HEK293 (cell line): ENCODE results near the gene CHCHD6.

Experiments used
- BCL11A ChIP-seq: fragments of 450-650 bp; formaldehyde crosslinking; IDR thresholded peaks from 2 replicates; pipeline ENCODE4 v1.5.1; 2016; ENCODE audit warnings: low read depth, missing biosample characterization, missing genetic modification characterization
- GLI4 ChIP-seq: fragments of 450-650 bp; formaldehyde crosslinking; IDR thresholded peaks from 2 replicates; pipeline ENCODE4 v1.5.1; 2016; ENCODE audit warnings: missing biosample characterization, missing genetic modification characterization
- SETDB1 ChIP-seq: IDR thresholded peaks from one replicate; pipeline ENCODE4 v1.6.1; 2017; ENCODE audit warnings: mild to moderate bottlenecking, low read length, moderate library complexity, mixed read lengths; ENCODE audit not compliant: insufficient read length
- YY1 ChIP-seq: fragments of 450-650 bp; formaldehyde crosslinking; IDR thresholded peaks from 2 replicates; pipeline ENCODE4 v1.5.1; 2018; ENCODE audit warnings: missing biosample characterization, missing genetic modification characterization
- ZBTB21 ChIP-seq: fragments of 450-650 bp; formaldehyde crosslinking; IDR thresholded peaks from 2 replicates; pipeline ENCODE4 v1.5.1; 2017; ENCODE audit warnings: missing biosample characterization, missing genetic modification characterization
- ZNF571 ChIP-seq: fragments of 450-650 bp; formaldehyde crosslinking; IDR thresholded peaks from 2 replicates; pipeline ENCODE4 v1.5.0; 2017; ENCODE audit warnings: missing biosample characterization, missing genetic modification characterization
- ZNF624 ChIP-seq: fragments of 450-650 bp; formaldehyde crosslinking; IDR thresholded peaks from 2 replicates; pipeline ENCODE4 v1.5.1; 2017; ENCODE audit warnings: missing biosample characterization, missing genetic modification characterization
- TF ChIP-seq, protein P1 (sequence below): IDR thresholded peaks from 2 replicates; pipeline ENCODE4 v1.6.1; 2011; ENCODE audit warnings: mild to moderate bottlenecking, low read depth, low read length, borderline replicate concordance
- TF ChIP-seq, protein P2 (sequence below): fragments of 450-650 bp; formaldehyde crosslinking; IDR thresholded peaks from 2 replicates; pipeline ENCODE4 v1.5.1; 2016; ENCODE audit warnings: missing biosample characterization, missing genetic modification characterization
- TF ChIP-seq, protein P3 (sequence below): fragments of 450-650 bp; formaldehyde crosslinking; IDR thresholded peaks from 2 replicates; pipeline ENCODE4 v1.5.1; 2016; ENCODE audit warnings: missing biosample characterization, missing genetic modification characterization
- TF ChIP-seq, protein P4 (sequence below): fragments of 450-650 bp; formaldehyde crosslinking; IDR thresholded peaks from 2 replicates; pipeline ENCODE4 v1.5.1; 2017; ENCODE audit warnings: missing biosample characterization, mild to moderate bottlenecking, missing genetic modification characterization, moderate library complexity
- TF ChIP-seq, protein P5 (sequence below): sonication (generic); formaldehyde crosslinking; IDR thresholded peaks from 2 replicates; pipeline ENCODE4 v1.8.1; 2022; ENCODE audit warnings: mild to moderate bottlenecking, moderate library complexity, missing genetic modification reagents

DNA sequence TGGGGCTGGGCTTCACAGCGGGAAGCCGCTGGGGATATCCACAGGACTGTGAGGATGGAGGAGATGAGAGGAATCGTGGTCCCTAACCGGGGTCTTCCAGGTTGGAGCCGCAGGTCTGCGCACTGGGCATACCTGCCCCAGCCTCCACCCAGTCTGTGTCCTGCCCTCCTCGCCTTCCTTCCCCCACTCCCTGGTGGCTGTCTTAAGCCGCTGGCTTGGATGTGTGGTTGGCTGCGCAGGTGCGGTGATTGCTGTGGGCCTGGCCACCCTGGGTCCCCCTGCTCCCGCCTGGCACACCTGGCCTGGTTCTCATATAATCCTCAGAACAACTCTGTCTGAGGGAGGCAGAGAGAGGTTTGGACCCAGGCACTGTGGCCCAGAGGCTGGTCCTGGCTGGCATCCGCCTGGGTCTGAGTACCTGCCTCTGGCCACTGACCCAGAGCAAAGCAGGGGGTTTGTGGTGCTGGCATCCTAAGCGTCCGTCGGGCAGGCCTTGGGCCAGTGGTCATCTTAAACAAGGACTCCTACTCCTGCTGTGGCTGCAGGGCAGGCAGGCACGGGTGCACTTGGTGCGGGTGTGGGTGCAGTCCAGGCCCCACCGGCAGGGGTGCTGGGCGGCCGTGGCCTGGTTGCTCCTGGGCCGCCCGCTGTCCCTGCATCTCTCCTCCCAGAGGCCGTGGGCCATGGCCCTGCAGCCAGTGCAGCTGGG, 297.6 kb downstream of the CHCHD6 start:
- TF ChIP-seq, protein P1, sequence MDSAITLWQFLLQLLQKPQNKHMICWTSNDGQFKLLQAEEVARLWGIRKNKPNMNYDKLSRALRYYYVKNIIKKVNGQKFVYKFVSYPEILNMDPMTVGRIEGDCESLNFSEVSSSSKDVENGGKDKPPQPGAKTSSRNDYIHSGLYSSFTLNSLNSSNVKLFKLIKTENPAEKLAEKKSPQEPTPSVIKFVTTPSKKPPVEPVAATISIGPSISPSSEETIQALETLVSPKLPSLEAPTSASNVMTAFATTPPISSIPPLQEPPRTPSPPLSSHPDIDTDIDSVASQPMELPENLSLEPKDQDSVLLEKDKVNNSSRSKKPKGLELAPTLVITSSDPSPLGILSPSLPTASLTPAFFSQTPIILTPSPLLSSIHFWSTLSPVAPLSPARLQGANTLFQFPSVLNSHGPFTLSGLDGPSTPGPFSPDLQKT: no peak
- TF ChIP-seq ZNF624 (no peak), ZBTB21 (tag by site-specific recombination) (no peak), YY1 (tag by site-specific recombination) (no peak), SETDB1 (no peak), ZNF571 (tag by site-specific recombination) (no peak), GLI4 (tag by site-specific recombination) (no peak), BCL11A (no peak)
- TF ChIP-seq, protein P2, sequence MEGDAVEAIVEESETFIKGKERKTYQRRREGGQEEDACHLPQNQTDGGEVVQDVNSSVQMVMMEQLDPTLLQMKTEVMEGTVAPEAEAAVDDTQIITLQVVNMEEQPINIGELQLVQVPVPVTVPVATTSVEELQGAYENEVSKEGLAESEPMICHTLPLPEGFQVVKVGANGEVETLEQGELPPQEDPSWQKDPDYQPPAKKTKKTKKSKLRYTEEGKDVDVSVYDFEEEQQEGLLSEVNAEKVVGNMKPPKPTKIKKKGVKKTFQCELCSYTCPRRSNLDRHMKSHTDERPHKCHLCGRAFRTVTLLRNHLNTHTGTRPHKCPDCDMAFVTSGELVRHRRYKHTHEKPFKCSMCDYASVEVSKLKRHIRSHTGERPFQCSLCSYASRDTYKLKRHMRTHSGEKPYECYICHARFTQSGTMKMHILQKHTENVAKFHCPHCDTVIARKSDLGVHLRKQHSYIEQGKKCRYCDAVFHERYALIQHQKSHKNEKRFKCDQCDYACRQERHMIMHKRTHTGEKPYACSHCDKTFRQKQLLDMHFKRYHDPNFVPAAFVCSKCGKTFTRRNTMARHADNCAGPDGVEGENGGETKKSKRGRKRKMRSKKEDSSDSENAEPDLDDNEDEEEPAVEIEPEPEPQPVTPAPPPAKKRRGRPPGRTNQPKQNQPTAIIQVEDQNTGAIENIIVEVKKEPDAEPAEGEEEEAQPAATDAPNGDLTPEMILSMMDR: no peak
- TF ChIP-seq, protein P3, sequence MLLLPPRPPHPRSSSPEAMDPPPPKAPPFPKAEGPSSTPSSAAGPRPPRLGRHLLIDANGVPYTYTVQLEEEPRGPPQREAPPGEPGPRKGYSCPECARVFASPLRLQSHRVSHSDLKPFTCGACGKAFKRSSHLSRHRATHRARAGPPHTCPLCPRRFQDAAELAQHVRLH (tag by site-specific recombination): no peak
- TF ChIP-seq, protein P4, sequence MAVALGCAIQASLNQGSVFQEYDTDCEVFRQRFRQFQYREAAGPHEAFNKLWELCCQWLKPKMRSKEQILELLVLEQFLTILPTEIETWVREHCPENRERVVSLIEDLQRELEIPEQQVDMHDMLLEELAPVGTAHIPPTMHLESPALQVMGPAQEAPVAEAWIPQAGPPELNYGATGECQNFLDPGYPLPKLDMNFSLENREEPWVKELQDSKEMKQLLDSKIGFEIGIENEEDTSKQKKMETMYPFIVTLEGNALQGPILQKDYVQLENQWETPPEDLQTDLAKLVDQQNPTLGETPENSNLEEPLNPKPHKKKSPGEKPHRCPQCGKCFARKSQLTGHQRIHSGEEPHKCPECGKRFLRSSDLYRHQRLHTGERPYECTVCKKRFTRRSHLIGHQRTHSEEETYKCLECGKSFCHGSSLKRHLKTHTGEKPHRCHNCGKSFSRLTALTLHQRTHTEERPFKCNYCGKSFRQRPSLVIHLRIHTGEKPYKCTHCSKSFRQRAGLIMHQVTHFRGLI (tag by site-specific recombination): no peak
- TF ChIP-seq, protein P5, sequence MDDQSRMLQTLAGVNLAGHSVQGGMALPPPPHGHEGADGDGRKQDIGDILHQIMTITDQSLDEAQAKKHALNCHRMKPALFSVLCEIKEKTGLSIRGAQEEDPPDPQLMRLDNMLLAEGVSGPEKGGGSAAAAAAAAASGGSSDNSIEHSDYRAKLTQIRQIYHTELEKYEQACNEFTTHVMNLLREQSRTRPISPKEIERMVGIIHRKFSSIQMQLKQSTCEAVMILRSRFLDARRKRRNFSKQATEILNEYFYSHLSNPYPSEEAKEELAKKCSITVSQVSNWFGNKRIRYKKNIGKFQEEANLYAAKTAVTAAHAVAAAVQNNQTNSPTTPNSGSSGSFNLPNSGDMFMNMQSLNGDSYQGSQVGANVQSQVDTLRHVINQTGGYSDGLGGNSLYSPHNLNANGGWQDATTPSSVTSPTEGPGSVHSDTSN (CRISPR knock-in tag): no peak
